Immature natural killer cell (primary cell): ENCODE results near the gene EML4. TPM values are rescaled to one million over a fixed set of nuclear protein-coding genes. Genes with fewer than 3 reads are reported as not detected.
A peak's percentile ranks its signal among the peaks of the same experiment; 100 is the strongest.
"Not testable (repeated sequence)": the region's sequence is repeated elsewhere in the genome, so short reads cannot be mapped to it uniquely, and the experiment has no call there.

Experiments used
- DNase-seq, 3 donors: peaks; one replicate each; pipeline ENCODE4 v3.0.0; 2022; ENCODE audit warnings: mixed read lengths in 1 of 3
- H3K27ac Mint-ChIP-seq, 6 donors: one replicate each; pipeline ENCODE4 v1.8.0; 2020; ENCODE audit warnings: mixed read lengths in 6 of 6, mild to moderate bottlenecking in 5 of 6, inconsistent platforms in 4 of 6, moderate library complexity in 3 of 6
- H3K27me3 Mint-ChIP-seq, 3 donors: one replicate each; pipeline ENCODE4 v1.8.0; 2020 to 2021; ENCODE audit warnings: low read depth in 3 of 3, mild to moderate bottlenecking in 3 of 3, mixed read lengths in 3 of 3, moderate library complexity in 3 of 3, inconsistent platforms in 1 of 3
- H3K36me3 Mint-ChIP-seq, 3 donors: one replicate each; pipeline ENCODE4 v1.8.0; 2020; ENCODE audit warnings: mixed read lengths in 3 of 3, inconsistent platforms in 2 of 3, mild to moderate bottlenecking in 2 of 3
- H3K4me1 Mint-ChIP-seq, 2 donors: one replicate each; pipeline ENCODE4 v1.8.0; 2020; ENCODE audit warnings: inconsistent platforms in 2 of 2, mild to moderate bottlenecking in 2 of 2, mixed read lengths in 2 of 2, moderate library complexity in 1 of 2
- H3K4me3 Mint-ChIP-seq, 5 donors: one replicate each; pipeline ENCODE4 v1.8.0; 2020; ENCODE audit warnings: mild to moderate bottlenecking in 5 of 5, mixed read lengths in 5 of 5, inconsistent platforms in 3 of 5, moderate library complexity in 3 of 5
- H3K9me3 Mint-ChIP-seq, 6 donors: one replicate each; pipeline ENCODE4 v1.8.0; 2020; ENCODE audit warnings: mild to moderate bottlenecking in 6 of 6, mixed read lengths in 6 of 6, inconsistent platforms in 4 of 6, moderate library complexity in 3 of 6
- polyA plus RNA-seq, 3 donors: library from polyadenylated mRNA; unstranded; fragments of 300-500 nt; fragmentation: Illumina TruSeq; gene quantifications; one replicate each; pipeline ENCODE4 v1.2.3, GENCODE V29; 2021

Gene EML4
- polyA plus RNA-seq, 3 donors from 2014 or later, result 16.1 to 35.3 (median 28.9) TPM

DNA sequence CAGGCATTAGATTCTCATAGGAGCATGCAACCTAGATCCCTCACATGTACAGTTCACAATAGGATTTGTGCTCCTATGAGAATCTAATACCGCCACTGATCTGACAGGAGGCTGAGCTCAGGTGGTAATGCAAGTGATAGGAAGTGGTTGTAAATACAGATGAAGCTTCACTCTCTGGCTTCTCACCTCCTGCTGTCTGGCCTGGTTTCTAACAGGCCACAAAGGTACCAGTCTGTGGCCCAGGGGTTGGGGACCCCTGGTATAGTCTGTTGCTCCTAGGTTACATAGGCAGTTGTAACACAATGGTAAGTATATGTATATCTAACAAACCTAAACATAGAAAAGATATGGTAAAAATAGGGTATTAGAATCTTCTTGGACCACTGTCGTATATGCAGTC, 81.8 kb downstream of the EML4 start:
- peaks cover 15 to 17% (median 16%) of the 10 kb centered on the region in 3 donors for H3K36me3 Mint-ChIP-seq

DNA sequence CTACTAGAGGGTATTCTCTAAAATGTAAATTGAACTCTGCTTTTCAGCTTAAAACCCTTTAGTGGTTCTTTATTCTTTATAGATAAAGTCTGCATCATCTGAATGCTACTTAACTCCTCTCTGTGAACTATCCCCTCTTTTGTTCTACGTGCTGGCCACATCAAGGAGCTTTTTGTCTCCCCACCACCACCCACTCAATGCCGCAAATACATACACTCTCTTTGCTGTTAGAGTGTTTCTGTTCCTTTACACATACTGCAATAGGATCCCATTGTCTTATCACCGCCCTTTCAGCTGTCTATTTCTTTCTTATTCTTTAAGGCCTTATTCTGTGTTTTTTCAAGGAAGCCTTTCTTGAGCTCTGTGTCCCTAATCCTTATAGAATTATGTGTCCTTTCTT, 83.3 kb downstream of the EML4 start:
- Mint-ChIP-seq H3K9me3 (no peaks in the 10 kb centered on the region), H3K27me3 (no peaks in the 10 kb centered on the region), H3K27ac (peak overlapping the region in 5 of 6 donors; percentile 3 to 48 (median 41)), H3K4me3 (peak overlapping the region in 4 of 5 donors; percentile 0 to 53 (median 11)), H3K36me3 (peaks cover under 1 to 9% (median under 1%) of the 10 kb centered on the region in 3 donors), H3K4me1 (peaks cover 62 to 78% of the 10 kb centered on the region in 2 donors)
- DNase-seq, result peak in 2 of 3 donors; percentile 19 to 20

More for the DNA sequence above, 81.8 kb downstream of the EML4 start:
- Mint-ChIP-seq H3K4me1 (peaks cover 48 to 63% of the 10 kb centered on the region in 2 donors), H3K27me3 (no peaks in the 10 kb centered on the region), H3K27ac (peak overlapping the region; percentile 41 to 82 (median 70)), H3K9me3 (no peaks in the 10 kb centered on the region), H3K4me3 (peak overlapping the region in 4 of 5 donors; percentile 56 to 78 (median 76))
- peak; percentile 19 to 32 (median 24) for DNase-seq

DNA sequence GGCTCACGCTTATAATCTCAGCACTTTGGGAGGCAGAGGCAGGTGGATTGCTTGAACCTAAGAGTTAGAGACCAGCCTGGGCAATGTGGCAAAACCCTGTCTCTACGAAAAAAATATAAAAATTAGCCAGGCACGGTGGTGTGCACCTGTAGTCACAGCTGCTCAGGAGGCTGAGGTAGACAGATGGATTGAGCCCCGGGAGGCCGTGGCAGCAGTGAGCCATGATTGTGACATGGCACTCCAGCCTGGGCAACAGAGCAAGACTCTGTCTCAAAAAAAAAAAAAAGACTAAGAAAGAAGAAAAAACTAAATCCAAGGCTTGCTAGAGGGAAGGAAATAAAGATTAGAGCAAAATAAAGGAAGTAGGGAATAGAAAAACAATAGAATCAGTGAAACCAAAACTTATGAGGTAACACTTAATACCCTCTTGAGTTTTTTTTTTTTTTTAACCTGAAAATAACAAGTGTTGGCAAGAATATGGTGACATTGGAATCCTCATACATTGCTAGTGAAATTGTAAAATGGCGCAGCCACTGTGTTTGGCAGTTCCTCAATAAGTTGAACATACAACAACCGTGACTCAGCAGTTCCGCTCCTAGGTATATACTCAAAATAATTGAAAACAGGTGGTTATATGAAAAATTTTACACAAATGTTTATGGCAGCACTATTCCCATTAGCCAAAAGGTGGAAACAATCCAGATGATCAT, 85.2 kb downstream of the EML4 start:
- DNase-seq, result no peak
- H3K4me1 Mint-ChIP-seq, result peaks cover 60 to 67% of the 10 kb centered on the region in 2 donors
- no peaks in the 10 kb centered on the region for H3K9me3 Mint-ChIP-seq
- H3K27me3 Mint-ChIP-seq, result no peaks in the 10 kb centered on the region
- H3K4me3 Mint-ChIP-seq, result no peak overlapping the region
- no peak overlapping the region for H3K27ac Mint-ChIP-seq
- H3K36me3 Mint-ChIP-seq, result peaks cover 0 to 9% (median 0%) of the 10 kb centered on the region in 3 donors

DNA sequence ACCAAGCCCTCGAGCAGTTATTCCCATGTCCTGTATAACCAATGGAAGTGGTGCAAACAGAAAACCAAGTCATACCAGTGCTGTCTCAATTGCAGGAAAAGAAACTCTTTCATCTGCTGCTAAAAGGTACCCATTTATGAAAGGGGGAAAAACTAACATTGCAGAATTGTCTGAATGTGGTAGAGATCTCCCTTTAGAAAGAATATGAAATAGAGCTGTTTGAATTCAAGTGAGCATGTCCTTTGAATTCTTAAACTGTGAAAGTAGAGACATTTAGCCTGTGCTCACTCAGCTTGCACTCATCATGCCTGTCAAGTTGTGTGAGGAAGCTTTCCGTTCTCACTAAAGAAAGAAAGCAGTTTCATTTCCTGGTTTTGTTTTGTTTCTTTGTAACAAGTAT, 87.4 kb downstream of the EML4 start:
- H3K27me3 Mint-ChIP-seq, result peaks cover 0 to 4% (median 0%) of the 10 kb centered on the region in 3 donors
- DNase-seq, result peak in 1 of 3 donors; percentile 29
- peak overlapping the region; percentile 72 to 92 (median 88) for H3K27ac Mint-ChIP-seq
- H3K36me3 Mint-ChIP-seq, result peaks cover 0 to 10% (median 0%) of the 10 kb centered on the region in 3 donors
- no peaks in the 10 kb centered on the region for H3K9me3 Mint-ChIP-seq
- H3K4me1 Mint-ChIP-seq, result peaks cover 38 to 45% of the 10 kb centered on the region in 2 donors
- H3K4me3 Mint-ChIP-seq, result peak overlapping the region; percentile 32 to 81 (median 59)

DNA sequence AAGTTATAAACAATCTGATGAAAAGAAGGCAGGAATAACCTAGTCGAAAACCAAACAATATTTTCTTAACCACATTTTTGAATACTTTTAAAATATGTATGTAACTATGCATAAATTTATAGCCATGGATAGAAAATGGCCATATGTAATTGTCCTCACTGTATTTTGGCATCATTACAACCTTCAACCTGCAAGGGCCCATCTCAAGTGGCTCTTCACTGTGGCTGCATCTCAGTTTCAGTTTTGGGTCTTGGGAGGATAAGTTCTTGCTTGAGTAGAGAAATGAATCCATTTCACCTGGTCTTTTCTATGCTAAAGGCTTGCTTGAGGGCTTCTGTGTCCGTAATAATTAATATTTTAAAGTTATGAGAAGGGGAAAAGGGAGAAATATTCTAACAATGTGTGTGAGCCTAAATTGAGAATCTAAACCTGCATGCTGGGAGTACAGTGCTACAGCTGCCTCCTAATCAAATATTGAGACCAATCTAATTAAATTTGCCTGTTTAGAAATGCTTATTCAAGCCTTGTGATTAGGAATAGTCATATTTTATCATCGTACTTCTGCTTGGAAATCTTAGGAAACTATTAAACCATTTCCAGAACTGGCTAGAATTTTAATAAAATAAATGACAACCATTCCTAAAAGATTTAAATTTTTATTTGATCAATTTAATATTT, 92.5 kb downstream of the EML4 start:
- Mint-ChIP-seq H3K4me3 (no peak overlapping the region), H3K9me3 (no peaks in the 10 kb centered on the region), H3K36me3 (peaks cover 0 to 9% (median 6%) of the 10 kb centered on the region in 3 donors), H3K27ac (no peak overlapping the region), H3K4me1 (peaks cover 7 to 8% of the 10 kb centered on the region in 2 donors), H3K27me3 (peaks cover 0 to 4% (median 0%) of the 10 kb centered on the region in 3 donors)
- DNase-seq, result no peak

DNA sequence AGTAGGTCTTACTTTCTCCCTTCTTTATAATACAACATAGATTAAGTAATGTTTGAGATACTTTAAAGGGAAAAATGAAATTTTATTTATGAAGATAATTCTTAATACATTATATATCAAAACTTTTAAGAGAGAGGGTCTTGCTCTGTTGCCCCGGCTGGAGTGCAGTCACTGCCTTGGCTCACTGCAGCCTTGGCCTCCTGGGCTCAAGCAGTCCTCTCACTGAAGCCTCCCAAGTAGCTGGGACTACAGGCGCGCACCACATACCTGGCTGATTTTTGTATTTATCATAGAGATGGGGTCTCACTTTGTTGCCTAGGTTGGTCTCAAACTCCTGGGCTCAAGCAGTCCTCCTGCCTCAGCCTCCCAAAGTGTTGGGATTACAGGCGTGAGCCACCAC, 97.1 kb downstream of the EML4 start:
- Mint-ChIP-seq H3K4me1 (peaks cover 12% of the 10 kb centered on the region in 2 donors), H3K27ac (no peak overlapping the region), H3K36me3 (peaks cover 6 to 19% (median 11%) of the 10 kb centered on the region in 3 donors), H3K4me3 (no peak overlapping the region), H3K9me3 (no peaks in the 10 kb centered on the region), H3K27me3 (peaks cover 0 to 2% (median 0%) of the 10 kb centered on the region in 3 donors)
- no peak for DNase-seq

DNA sequence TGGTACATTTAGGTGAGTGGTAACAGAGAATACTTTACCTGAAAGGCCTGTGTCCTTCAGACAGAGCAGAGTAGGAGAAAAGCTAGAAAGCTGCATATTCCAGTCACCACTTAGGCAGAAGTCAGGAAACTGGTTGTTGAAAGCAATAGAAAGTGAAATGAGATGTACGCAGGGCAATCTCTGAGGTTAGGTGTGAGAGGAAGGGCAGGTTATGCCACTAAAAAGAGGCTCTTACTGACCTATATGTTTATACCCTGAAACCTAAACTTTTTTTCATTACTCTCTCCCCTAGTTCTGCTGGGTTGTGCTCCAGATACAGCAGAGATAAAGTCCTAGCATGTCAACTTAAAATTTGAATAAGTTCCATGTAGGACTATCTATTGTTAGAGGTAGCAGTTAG, 98.4 kb downstream of the EML4 start:
- no peak for DNase-seq
- H3K27me3 Mint-ChIP-seq, result peaks cover 0 to 2% (median 0%) of the 10 kb centered on the region in 3 donors
- H3K4me1 Mint-ChIP-seq, result peaks cover 12% of the 10 kb centered on the region in 2 donors
- no peaks in the 10 kb centered on the region for H3K9me3 Mint-ChIP-seq
- peak overlapping the region in 3 of 5 donors; percentile 6 to 8 (median 6) for H3K4me3 Mint-ChIP-seq
- peaks cover 6 to 10% (median 8%) of the 10 kb centered on the region in 3 donors for H3K36me3 Mint-ChIP-seq
- H3K27ac Mint-ChIP-seq, result peak overlapping the region in 3 of 6 donors; percentile 23 to 78 (median 55)

DNA sequence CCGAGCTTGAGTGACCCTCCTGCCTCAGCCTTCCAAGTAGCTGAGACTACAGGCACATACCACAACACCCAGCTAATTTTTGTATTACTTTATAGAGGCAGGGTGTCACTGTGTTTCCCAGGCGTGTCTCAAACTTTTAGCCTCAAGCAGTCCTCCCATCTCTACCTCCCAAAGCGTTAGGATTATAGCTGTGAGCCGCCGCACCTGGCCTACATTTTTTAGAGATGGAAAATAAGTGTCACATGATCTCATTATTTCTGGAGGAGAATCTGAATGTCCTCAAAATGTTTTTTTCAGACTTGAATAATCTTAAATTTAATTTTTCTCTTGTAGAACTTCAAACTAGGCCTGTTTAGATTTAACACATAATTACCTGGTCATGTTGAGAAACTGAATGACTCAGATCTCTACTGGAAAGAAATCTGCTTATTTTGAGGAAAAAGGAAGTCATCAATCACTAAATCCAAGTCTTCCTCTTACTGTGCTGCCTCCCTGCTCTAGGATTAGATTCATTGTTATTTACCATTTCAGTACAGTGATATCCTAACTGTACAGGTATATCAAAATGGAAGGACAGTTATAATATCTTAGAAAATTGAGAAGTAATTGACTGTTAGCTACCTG, 99.5 kb downstream of the EML4 start:
- Mint-ChIP-seq H3K36me3 (peaks cover 4 to 10% (median 6%) of the 10 kb centered on the region in 3 donors), H3K27ac (peak overlapping the region in 1 of 6 donors; percentile 64)

DNA sequence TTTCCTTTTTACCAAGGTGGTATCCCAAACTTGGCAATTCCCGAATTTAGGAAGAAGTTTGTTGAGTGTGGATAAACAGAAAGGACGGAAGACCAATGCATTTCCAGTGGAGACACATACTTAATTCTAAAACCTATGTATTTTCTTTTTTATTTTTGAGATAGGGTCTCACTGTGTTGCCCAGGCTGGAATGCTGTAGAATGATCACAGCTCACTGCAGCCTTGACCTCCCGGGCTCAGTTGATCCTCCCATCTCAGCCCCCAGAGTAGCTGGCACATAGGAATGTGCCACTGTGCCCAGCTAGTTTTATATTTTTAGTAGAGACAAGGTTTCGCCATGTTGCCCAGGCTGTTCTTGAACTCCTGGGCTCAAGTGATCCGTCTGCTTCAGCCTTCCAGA, 101.6 kb downstream of the EML4 start:
- Mint-ChIP-seq H3K9me3 (no peaks in the 10 kb centered on the region), H3K36me3 (peaks cover 4 to 10% (median 6%) of the 10 kb centered on the region in 3 donors), H3K27ac (no peak overlapping the region), H3K4me3 (no peak overlapping the region), H3K27me3 (peaks cover 0 to 2% (median 0%) of the 10 kb centered on the region in 3 donors), H3K4me1 (peaks cover 12% of the 10 kb centered on the region in 2 donors)
- DNase-seq, result no peak

More for the DNA sequence above, 99.5 kb downstream of the EML4 start:
- peaks cover 12% of the 10 kb centered on the region in 2 donors for H3K4me1 Mint-ChIP-seq
- DNase-seq, result no peak
- H3K9me3 Mint-ChIP-seq, result no peaks in the 10 kb centered on the region
- peaks cover 0 to 2% (median 0%) of the 10 kb centered on the region in 3 donors for H3K27me3 Mint-ChIP-seq
- H3K4me3 Mint-ChIP-seq, result no peak overlapping the region

DNA sequence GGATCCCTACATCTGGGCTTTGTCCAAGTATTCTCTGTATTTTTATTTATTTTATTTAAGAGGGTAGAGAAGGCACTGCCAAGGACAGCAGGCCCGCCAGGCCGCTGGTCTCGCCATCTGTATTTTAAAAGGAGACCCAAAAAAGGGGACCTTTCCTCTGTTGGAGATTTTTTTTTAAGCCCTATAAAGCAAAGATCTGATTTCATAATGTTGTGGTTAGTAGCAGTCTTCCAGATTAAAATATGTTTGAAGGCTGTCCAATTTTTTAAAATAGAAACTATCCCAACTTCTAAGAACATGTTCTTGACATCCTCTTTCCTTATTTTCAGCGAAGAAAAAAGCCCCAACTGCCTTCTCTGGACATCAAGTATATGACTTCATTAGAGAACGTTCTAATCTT, 102.1 kb downstream of the EML4 start:
- not testable (repeated sequence) for H3K27me3 Mint-ChIP-seq, DNase-seq, H3K27ac Mint-ChIP-seq, H3K9me3 Mint-ChIP-seq, H3K4me3 Mint-ChIP-seq, H3K36me3 Mint-ChIP-seq
- H3K4me1 Mint-ChIP-seq, result peaks cover 12% of the 10 kb centered on the region in 2 donors

DNA sequence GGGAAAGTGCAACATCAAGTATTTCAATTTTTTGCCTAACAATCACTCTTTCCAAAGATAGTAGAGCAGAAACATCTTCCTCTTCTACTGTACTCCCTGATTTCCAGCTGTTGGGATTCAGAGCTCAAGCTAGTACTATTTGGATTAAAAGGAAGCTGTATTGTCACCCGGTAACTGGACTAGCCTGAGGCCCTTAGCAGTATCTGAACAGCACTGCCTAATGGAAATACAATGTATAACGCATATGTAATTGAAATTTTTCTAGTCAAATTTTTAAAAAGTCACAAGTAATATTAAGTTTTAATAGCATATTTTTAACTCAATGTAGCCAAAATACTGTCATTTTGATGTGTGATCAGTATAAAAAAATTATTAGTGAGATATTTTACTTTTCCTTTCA, 105.7 kb downstream of the EML4 start:
- Mint-ChIP-seq H3K27me3 (peaks cover 0 to 5% (median 2%) of the 10 kb centered on the region in 3 donors), H3K4me3 (no peak overlapping the region), H3K4me1 (peaks cover 13 to 22% of the 10 kb centered on the region in 2 donors), H3K27ac (peak overlapping the region in 1 of 6 donors; percentile 12), H3K36me3 (peaks cover 0 to 8% (median 4%) of the 10 kb centered on the region in 3 donors), H3K9me3 (no peaks in the 10 kb centered on the region)
- DNase-seq, result no peak

DNA sequence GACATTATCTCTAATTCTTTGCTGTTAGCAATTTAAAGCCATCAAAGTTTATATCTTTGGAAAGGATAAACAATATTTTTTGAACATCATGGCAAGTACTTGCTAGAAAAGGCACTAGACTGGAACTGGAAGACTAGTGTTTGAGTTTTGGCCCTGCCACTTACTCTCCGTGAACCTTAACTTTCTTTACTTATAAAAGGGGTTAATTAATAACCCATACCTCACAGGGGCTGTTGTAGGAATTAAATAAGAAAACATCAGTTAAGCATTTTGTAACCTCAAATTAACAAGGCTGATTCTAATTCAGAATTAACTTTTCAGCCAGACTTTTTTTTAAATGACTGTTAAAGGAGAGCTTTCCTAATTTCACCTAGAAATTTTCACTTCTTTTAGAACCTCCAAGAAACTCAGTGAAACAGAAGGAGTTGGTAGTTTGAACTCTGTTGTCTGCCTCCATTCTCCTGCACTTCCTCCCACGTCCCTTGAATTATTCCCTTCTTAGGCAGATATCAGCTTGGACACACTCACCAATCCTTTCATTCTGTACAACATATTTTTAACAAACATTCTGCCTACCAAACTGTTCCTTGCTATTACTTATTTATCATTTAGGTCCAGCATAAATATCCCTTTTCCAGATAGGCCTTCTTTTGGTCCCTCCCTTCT, 112.4 kb downstream of the EML4 start:
- H3K36me3 Mint-ChIP-seq, result peaks cover 27 to 38% (median 30%) of the 10 kb centered on the region in 3 donors
- peak overlapping the region in 1 of 6 donors; percentile 42 for H3K27ac Mint-ChIP-seq
- DNase-seq, result no peak
- no peaks in the 10 kb centered on the region for H3K9me3 Mint-ChIP-seq
- H3K4me3 Mint-ChIP-seq, result no peak overlapping the region
- H3K4me1 Mint-ChIP-seq, result peaks cover 15 to 25% of the 10 kb centered on the region in 2 donors
- peaks cover 0 to 3% (median 2%) of the 10 kb centered on the region in 3 donors for H3K27me3 Mint-ChIP-seq

DNA sequence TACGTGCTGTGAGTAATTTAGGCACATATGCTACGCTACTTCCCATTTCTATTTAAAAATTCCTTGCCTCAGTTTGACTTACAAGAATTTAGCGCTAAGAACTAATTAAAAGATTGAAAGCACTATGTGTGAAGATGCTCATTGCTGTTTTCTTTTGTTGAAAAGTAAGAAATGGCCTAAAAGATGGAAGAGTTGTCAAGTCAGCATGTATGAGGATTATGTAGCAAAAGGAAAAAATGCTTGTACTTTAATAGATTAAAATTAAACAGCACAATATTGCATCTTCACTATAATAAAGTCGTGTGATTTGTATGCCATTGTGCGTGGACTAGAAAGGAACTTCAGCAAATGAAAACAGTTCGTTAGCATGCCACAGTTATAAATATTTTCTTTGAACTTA, 114.9 kb downstream of the EML4 start:
- Mint-ChIP-seq H3K27me3 (no peaks in the 10 kb centered on the region), H3K9me3 (no peaks in the 10 kb centered on the region), H3K36me3 (peaks cover 28 to 53% (median 39%) of the 10 kb centered on the region in 3 donors), H3K4me1 (peaks cover 4 to 12% of the 10 kb centered on the region in 2 donors), H3K27ac (no peak overlapping the region), H3K4me3 (no peak overlapping the region)
- DNase-seq, result no peak
